HepG2 (cell line): Measurements from ENCODE around the gene SRCAP. TPM values are rescaled to one million over a fixed set of nuclear protein-coding genes. Genes with fewer than 3 reads are reported as not detected.

Source experiments
- ATAC-seq: fragments of 200-7000 bp; cut with Tn5 transposase; 3 replicates; pipeline ENCODE4 v1.9.1; 2020; ENCODE audit warnings: mild to moderate bottlenecking, moderate library complexity
- BruUV-seq: library from RNA; stranded (reverse); fragments of 400-500 nt; replicated peaks from 2 replicates; lab custom pipeline; 2021; lab: Mats Ljungman, UMichigan
- CTCF ChIA-PET: fragments of 300-600 bp; formaldehyde crosslinking; extraction: SDS; loops from one replicate; lab custom pipeline; 2021; ENCODE audit warnings: low total read pairs, inconsistent platforms, low intra/inter-chr PET ratio; lab: Yijun Ruan, JAX
- POLR2A ChIA-PET: fragments of 350-600 bp; sonication (Branson Sonifier 250); formaldehyde crosslinking; loops from one replicate; lab custom pipeline; 2020; ENCODE audit warnings: antibody characterized with exemption, inconsistent platforms; lab: Yijun Ruan, JAX
- DNase-seq: peaks from one replicate; pipeline ENCODE4 v3.0.0-alpha.2; 2015; ENCODE audit warnings: low spot score
- FAIRE-seq: peaks from 3 replicates; lab custom pipeline; 2011; peaks lifted over from hg19 to GRCh38; lab: Jason Lieb, UNC
- H2AFZ ChIP-seq: one replicate; pipeline ENCODE4 v1.6.1; 2011; ENCODE audit warnings: low read length, inconsistent platforms
- H3K27ac ChIP-seq: fragments of 300-600 bp; 3 replicates; pipeline ENCODE4 v1.8.0; 2011; ENCODE audit warnings: mixed run types, mild to moderate bottlenecking, mixed read lengths, low read length, inconsistent platforms; ENCODE audit not compliant: insufficient read depth; ENCODE audit errors: extremely low read length
- H3K27me3 ChIP-seq, 2 experiments: fragments of 200-600 bp in 1 of 2; 2 replicates in 1 of 2; 3 replicates in 1 of 2; pipeline versions ENCODE4 v1.6.0 to v1.8.0; 2011; ENCODE audit warnings: low read length in 2 of 2, mild to moderate bottlenecking in 2 of 2, moderate library complexity in 2 of 2, inconsistent platforms in 1 of 2; ENCODE audit not compliant: insufficient read depth in 2 of 2, control insufficient read depth in 1 of 2
- H3K36me3 ChIP-seq, 2 experiments: fragments of 200-600 bp in 1 of 2; replicated peaks in 1 of 2; 2 replicates in 1 of 2; 3 replicates in 1 of 2; pipeline versions ENCODE4 v1.5.1 to v1.8.0; 2011; ENCODE audit warnings: low read length in 2 of 2, inconsistent platforms in 1 of 2; ENCODE audit not compliant: insufficient read depth in 2 of 2, control insufficient read depth in 1 of 2
- H3K4me1 ChIP-seq: 2 replicates; pipeline ENCODE4 v1.5.1; 2012; ENCODE audit warnings: low read length, inconsistent platforms; ENCODE audit not compliant: insufficient read depth
- H3K4me2 ChIP-seq: 2 replicates; pipeline ENCODE4 v1.6.0; 2011; ENCODE audit warnings: low read depth, low read length, inconsistent platforms
- H3K4me3 ChIP-seq, 3 experiments: fragments of 200-600 bp in 1 of 3; sonication (generic), shearing (Covaris generic) in 1 of 3; replicated peaks in 1 of 3; 2 replicates each; pipeline ENCODE4 v1.5.1; 2011 to 2016; ENCODE audit warnings: low read length in 3 of 3, inconsistent platforms in 2 of 3, low read depth in 2 of 3, mild to moderate bottlenecking in 2 of 3, control low read depth in 1 of 3, mixed read lengths in 1 of 3; ENCODE audit not compliant: insufficient read depth in 1 of 3
- H3K79me2 ChIP-seq: one replicate; pipeline ENCODE4 v1.6.1; 2011; ENCODE audit warnings: low read length, inconsistent platforms; ENCODE audit not compliant: insufficient read depth
- H3K9ac ChIP-seq: 2 replicates; pipeline ENCODE4 v1.6.0; 2011; ENCODE audit warnings: mild to moderate bottlenecking, low read depth, low read length, inconsistent platforms; ENCODE audit not compliant: insufficient read depth
- H3K9me3 ChIP-seq: 2 replicates; pipeline ENCODE4 v1.5.1; 2012; ENCODE audit warnings: mild to moderate bottlenecking, low read length
- H4K20me1 ChIP-seq: 2 replicates; pipeline ENCODE4 v1.6.0; 2011; ENCODE audit warnings: inconsistent platforms, mild to moderate bottlenecking, low read length, moderate library complexity; ENCODE audit not compliant: insufficient read depth
- AGO2 ChIP-seq: fragments of 200-400 bp; formaldehyde crosslinking; optimal IDR thresholded peaks from 2 replicates; pipeline ENCODE3; 2017; ENCODE audit warnings: mild to moderate bottlenecking, low read depth, low read length, moderate library complexity
- MNT ChIP-seq: fragments of 450-650 bp; IDR thresholded peaks from 2 replicates; pipeline ENCODE4 v1.6.1; 2016
- PHF21A ChIP-seq: sonication (generic); formaldehyde crosslinking; IDR thresholded peaks from 2 replicates; pipeline ENCODE4 v1.5.0; 2020; ENCODE audit warnings: mild to moderate bottlenecking, missing genetic modification reagents
- SMARCE1 ChIP-seq: fragments of 450-650 bp; IDR thresholded peaks from 2 replicates; pipeline ENCODE4 v1.6.1; 2017; ENCODE audit warnings: borderline replicate concordance
- SRSF4 ChIP-seq: fragments of 200-400 bp; formaldehyde crosslinking; IDR thresholded peaks from one replicate; pipeline ENCODE4 v1.6.1; 2018; ENCODE audit warnings: mild to moderate bottlenecking, low read depth, low read length, moderate library complexity; ENCODE audit not compliant: poor library complexity, severe bottlenecking
- U2AF2 ChIP-seq: fragments of 200-400 bp; formaldehyde crosslinking; IDR thresholded peaks from 2 replicates; pipeline ENCODE4 v1.6.1; 2017; ENCODE audit warnings: low read depth, mild to moderate bottlenecking, low read length
- ZBTB21 ChIP-seq: sonication (generic); formaldehyde crosslinking; IDR thresholded peaks from 2 replicates; pipeline ENCODE4 v1.4.0; 2020; ENCODE audit warnings: missing genetic modification reagents
- ZFP36L2 ChIP-seq: sonication (generic); formaldehyde crosslinking; IDR thresholded peaks from 2 replicates; pipeline ENCODE4 v1.4.0; 2020; ENCODE audit warnings: missing genetic modification reagents
- WGBS: methylation state at CpG from one replicate; pipeline ENCODE4 v1.1.6; 2017; ENCODE audit warnings: low lambda C conversion rate; 5-methylcytosine and 5-hydroxymethylcytosine counted together
- in situ Hi-C: cut with HindIII; loops from 2 replicates; pipeline ENCODE4 v1.10.0; 2017; ENCODE audit warnings: low pct_unique_long_range_greater_than_20kb; ENCODE audit not compliant: extremely low pct_ligation_motif_present
- intact Hi-C: fragments of 100-400 bp; cut with micrococcal nuclease; formaldehyde crosslinking; loops from one replicate; pipeline ENCODE4 v1.10.0; 2022; ENCODE audit not compliant: unreplicated experiment
- polyA plus RNA-seq, 8 experiments: library from polyadenylated mRNA; depleted of rRNA in 3 of 8; stranded (reverse) in 7 of 8; unstranded in 1 of 8; fragments of >200 nt; fragmentation: Illumina TruSeq in 4 of 8; extraction: Trizol in 4 of 8; gene quantifications; 2 replicates each; pipeline versions ENCODE4 v1.2.1 to v1.2.3, GENCODE V29; 2011 to 2016; ENCODE audit warnings: low read depth in 4 of 8, missing spikeins in 1 of 8, mixed read lengths in 1 of 8; ENCODE audit not compliant: insufficient read depth in 1 of 8
- total RNA-seq, 5 experiments: library from RNA; depleted of rRNA; stranded (reverse); fragments of >200 nt; fragmentation: Illumina TruSeq; extraction: Trizol; gene quantifications; 2 replicates each; pipeline ENCODE4 v1.2.3, GENCODE V29; 2016; ENCODE audit warnings: low read depth in 1 of 5

The SRCAP gene
- total and polyA plus RNA-seq, 2 of the 13 experiments (the other 11 are each of a cell fraction or from before 2014, with no cell fraction given): 4.9 to 9.0 TPM

- TF ChIP-seq SRSF4 (no peak), ZBTB21 (CRISPR knock-in tag) (no peak), U2AF2 (no peak), AGO2 (peak; percentile 41), PHF21A (CRISPR knock-in tag) (no peak), ZFP36L2 (no peak), MNT (no peak), SMARCE1 (no peak)
- TF ChIP-seq, all 625 proteins: peak for 1
- Histone ChIP-seq H3K36me3 (peaks cover 10 to 11% of the 10 kb centered on the region in 2 experiments; a peak in 3 of 5 replicates), H3K79me2 (no peaks in the 10 kb centered on the region), H3K27me3 (no peaks in the 10 kb centered on the region), H3K27ac (peak overlapping the region; percentile 66), H3K4me3 (no peak overlapping the region), H3K9ac (no peak overlapping the region), H3K9me3 (no peaks in the 10 kb centered on the region), H2AFZ (no peak overlapping the region), H3K4me2 (no peak overlapping the region), H4K20me1 (no peaks in the 10 kb centered on the region), H3K4me1 (peaks cover 52% of the 10 kb centered on the region)
- CTCF ChIA-PET: no interaction called here
- intact Hi-C loops (loop anchor here (10.0 kb wide), 1 partner anchor 71 kb away; no protein-coding TSS in a partner anchor), in situ Hi-C loops (no loop called here)
- no peak for FAIRE-seq
- DNase-seq: no peak
- 100% methylated on average over 7 of the region's 11 CpGs for WGBS
- ATAC-seq: no peak
- no TSS peak for BruUV-seq
- POLR2A ChIA-PET: interaction anchor here (1.0 kb wide), 1 partner anchor 9 kb away, joined by 4 read pairs; no protein-coding TSS in a partner anchor
Observed at GRCh38 chr16:30743716-30744115, 44.7 kb downstream of the SRCAP start.
